HCT116 (cell line): ENCODE results near the gene RASIP1. TPM values are rescaled to one million over a fixed set of nuclear protein-coding genes. Genes with fewer than 3 reads are reported as not detected.

Source experiments
- ATAC-seq: fragments of 200-7000 bp; cut with Tn5 transposase; 2 replicates; pipeline ENCODE4 v1.9.1; 2020; ENCODE audit warnings: mild to moderate bottlenecking, moderate library complexity
- BruUV-seq: library from RNA; stranded (reverse); fragments of 400-500 nt; replicated peaks from 2 replicates; lab custom pipeline; 2021; lab: Mats Ljungman, UMichigan
- CTCF ChIA-PET: fragments of 300-600 bp; sonication (Branson Sonifier 250); formaldehyde crosslinking; loops from one replicate; lab custom pipeline; 2021; ENCODE audit warnings: antibody characterized with exemption; lab: Charles Lee
- POLR2A ChIA-PET: fragments of 300-600, 350-600 bp; sonication (Branson Sonifier 250); formaldehyde crosslinking; loops from one replicate; lab custom pipeline; 2021; ENCODE audit warnings: antibody characterized with exemption; lab: Charles Lee
- RAD21 ChIA-PET, 2 experiments: fragments of 300-600 bp; sonication (Branson Sonifier 250); formaldehyde crosslinking; loops; one replicate each; lab custom pipeline; 2023; ENCODE audit warnings: low total read pairs in 2 of 2; ENCODE audit not compliant: uncharacterized antibody in 2 of 2, unreplicated experiment in 2 of 2, low non-redundant PET in 1 of 2; lab: Charles Lee
- DNase-seq: peaks from one replicate; pipeline ENCODE4 v3.0.0-alpha.2; 2010; ENCODE audit warnings: low read depth, low spot score
- H2AFZ ChIP-seq: fragments of 200-600 bp; shearing (Covaris generic), sonication (generic); 2 replicates; pipeline ENCODE4 v1.6.1; 2017; ENCODE audit warnings: low read depth, mixed run types, mixed read lengths, antibody characterized with exemption, low read length; ENCODE audit not compliant: poor library complexity, severe bottlenecking
- H3K27ac ChIP-seq: 2 replicates; pipeline ENCODE4 v1.5.1; 2012; ENCODE audit warnings: low read depth, low read length
- H3K27me3 ChIP-seq: fragments of 200-600 bp; sonication (generic); 2 replicates; pipeline ENCODE4 v1.6.1; 2016; ENCODE audit warnings: mixed run types, low read length, mixed read lengths; ENCODE audit not compliant: insufficient read depth
- H3K36me3 ChIP-seq, 2 experiments: fragments of 200-500 bp in 1 of 2; fragments of 200-600 bp in 1 of 2; sonication (Bioruptor generic) in 1 of 2; sonication (generic) in 1 of 2; 2 replicates each; pipeline versions ENCODE4 v1.5.1 to v1.6.1; 2014 to 2016; ENCODE audit warnings: low read length in 2 of 2, inconsistent platforms in 1 of 2, mixed read lengths in 1 of 2, mixed run types in 1 of 2; ENCODE audit not compliant: insufficient read depth in 2 of 2, control insufficient read depth in 1 of 2
- H3K4me1 ChIP-seq, 2 experiments: fragments of 200-600 bp in 1 of 2; sonication (generic) in 1 of 2; 2 replicates each; pipeline versions ENCODE4 v1.5.1 to v1.6.1; 2012 to 2017; ENCODE audit warnings: low read length in 2 of 2, inconsistent platforms in 1 of 2, mild to moderate bottlenecking in 1 of 2, mixed read lengths in 1 of 2, mixed run types in 1 of 2, moderate library complexity in 1 of 2; ENCODE audit not compliant: insufficient read depth in 2 of 2, control insufficient read depth in 1 of 2
- H3K4me2 ChIP-seq: fragments of 200-600 bp; sonication (generic); 2 replicates; pipeline ENCODE4 v1.6.1; 2017; ENCODE audit warnings: mixed run types, low read length, mixed read lengths
- H3K4me3 ChIP-seq, 2 experiments: fragments of 200-600 bp in 1 of 2; sonication (generic) in 1 of 2; replicated peaks in 1 of 2; 2 replicates each; pipeline ENCODE4 v1.5.1; 2011 to 2016; ENCODE audit warnings: low read length in 2 of 2, control low read depth in 1 of 2, low read depth in 1 of 2, mild to moderate bottlenecking in 1 of 2, mixed read lengths in 1 of 2, mixed run types in 1 of 2
- H3K79me2 ChIP-seq: fragments of 200-600 bp; sonication (generic); 2 replicates; pipeline ENCODE4 v1.6.1; 2017; ENCODE audit warnings: mild to moderate bottlenecking, mixed run types, low read length, moderate library complexity, mixed read lengths; ENCODE audit not compliant: insufficient read depth
- H3K9ac ChIP-seq: fragments of 200-600 bp; sonication (generic); 2 replicates; pipeline ENCODE4 v1.6.1; 2016; ENCODE audit warnings: low read length, mixed read lengths
- H3K9me2 ChIP-seq: fragments of 200-600 bp; sonication (generic), shearing (Covaris generic); 2 replicates; pipeline ENCODE4 v1.6.1; 2017; ENCODE audit warnings: mixed run types, mild to moderate bottlenecking, moderate library complexity; ENCODE audit not compliant: insufficient read depth
- H3K9me3 ChIP-seq, 2 experiments: fragments of 200-500 bp in 1 of 2; fragments of 200-600 bp in 1 of 2; sonication (Bioruptor generic) in 1 of 2; sonication (generic) in 1 of 2; 2 replicates each; pipeline ENCODE4 v1.6.1; 2014 to 2017; ENCODE audit warnings: low read length in 2 of 2, mixed read lengths in 2 of 2, inconsistent platforms in 1 of 2, low read depth in 1 of 2, mild to moderate bottlenecking in 1 of 2, mixed run types in 1 of 2, moderate library complexity in 1 of 2; ENCODE audit not compliant: control insufficient read depth in 1 of 2, insufficient read depth in 1 of 2
- H4K20me1 ChIP-seq: fragments of 200-600 bp; sonication (generic), shearing (Covaris generic); 2 replicates; pipeline ENCODE4 v1.6.1; 2017; ENCODE audit warnings: mixed run types, mild to moderate bottlenecking, moderate library complexity; ENCODE audit not compliant: insufficient read depth
- EZH2 ChIP-seq: fragments of 200-600 bp; sonication (generic); IDR thresholded peaks from 2 replicates; pipeline ENCODE4 v1.6.1; 2017; ENCODE audit warnings: antibody characterized with exemption, mixed run types
- MAX ChIP-seq: IDR thresholded peaks from 2 replicates; pipeline ENCODE4 v1.6.1; 2012
- POLR2AphosphoS5 ChIP-seq: IDR thresholded peaks from 2 replicates; pipeline ENCODE4 v1.6.1; 2011; ENCODE audit warnings: mild to moderate bottlenecking, low read depth, low read length, moderate library complexity
- REST ChIP-seq: IDR thresholded peaks from 2 replicates; pipeline ENCODE4 v1.6.1; 2012; ENCODE audit warnings: low read depth
- SIN3A ChIP-seq: IDR thresholded peaks from 2 replicates; pipeline ENCODE4 v1.6.1; 2012; ENCODE audit warnings: low read depth
- SRF ChIP-seq: IDR thresholded peaks from 2 replicates; pipeline ENCODE4 v1.6.1; 2012; ENCODE audit warnings: low read depth
- TCF7L2 ChIP-seq: IDR thresholded peaks from 2 replicates; pipeline ENCODE4 v1.7.0; 2011; ENCODE audit warnings: borderline replicate concordance, inconsistent platforms; ENCODE audit not compliant: insufficient read depth, insufficient read length; ENCODE audit errors: extremely low read depth
- YY1 ChIP-seq: IDR thresholded peaks from 2 replicates; pipeline ENCODE4 v1.6.1; 2011; ENCODE audit warnings: low read length, low read depth, moderate library complexity, mild to moderate bottlenecking; ENCODE audit not compliant: insufficient replicate concordance; ENCODE audit errors: extremely low read depth
- ZBTB33 ChIP-seq: IDR thresholded peaks from 2 replicates; pipeline ENCODE4 v1.6.1; 2011; ENCODE audit warnings: mild to moderate bottlenecking, low read length, moderate library complexity; ENCODE audit not compliant: insufficient replicate concordance; ENCODE audit errors: extremely low read depth
- ZFX ChIP-seq: fragments of 450-650 bp; IDR thresholded peaks from 2 replicates; pipeline ENCODE4 v1.6.1; 2017
- ZNF274 ChIP-seq: fragments of 200-500 bp; sonication (Bioruptor generic); IDR thresholded peaks from 2 replicates; pipeline ENCODE4 v1.6.1; 2014; ENCODE audit warnings: mild to moderate bottlenecking, low read depth, low read length, inconsistent platforms
- intact Hi-C: fragments of 100-400 bp; cut with micrococcal nuclease; formaldehyde crosslinking; loops from 2 replicates; pipeline ENCODE4 v1.10.0; 2022
- total RNA-seq: library from RNA; stranded (reverse); gene quantifications from one replicate; pipeline ENCODE4 v1.2.1, GENCODE V29; 2021; ENCODE audit not compliant: unreplicated experiment

The RASIP1 gene
- total RNA-seq, 1 experiment from 2014 or later: 1.9 TPM

- H3K4me3 ChIP-seq: no peak overlapping the region
- no peak overlapping the region for H3K27ac ChIP-seq
- H3K36me3 ChIP-seq: peaks cover 0 to under 1% of the 10 kb centered on the region in 2 experiments; a peak in 1 of 4 replicates
- DNase-seq: no peak
- TF ChIP-seq TCF7L2 (no peak), SRF (no peak), EZH2 (no peak), YY1 (no peak), ZFX (no peak), MAX (no peak), ZBTB33 (no peak), REST (no peak), SIN3A (no peak), POLR2AphosphoS5 (no peak), ZNF274 (no peak)
- H3K9me3 ChIP-seq: no peaks in the 10 kb centered on the region
- RAD21 ChIA-PET: no interaction called here
- no peaks in the 10 kb centered on the region for H3K27me3 ChIP-seq
- CTCF ChIA-PET: no interaction called here
- intact Hi-C loops: no loop called here
- no peaks in the 10 kb centered on the region for H3K9me2 ChIP-seq
- no peak overlapping the region for H2AFZ ChIP-seq
- H3K79me2 ChIP-seq: peaks cover 11% of the 10 kb centered on the region
- H3K4me2 ChIP-seq: no peak overlapping the region
- peaks cover 25 to 32% of the 10 kb centered on the region in 2 experiments for H3K4me1 ChIP-seq
- no peak overlapping the region for H3K9ac ChIP-seq
- POLR2A ChIA-PET: no interaction called here
- no peak for ATAC-seq
- BruUV-seq: no TSS peak
- H4K20me1 ChIP-seq: no peaks in the 10 kb centered on the region
These were observed 15.8 kb upstream of the RASIP1 start for GRCh38 chr19:48756212-48756611.
